ENCODE results near the gene RBBP5.

DNA sequence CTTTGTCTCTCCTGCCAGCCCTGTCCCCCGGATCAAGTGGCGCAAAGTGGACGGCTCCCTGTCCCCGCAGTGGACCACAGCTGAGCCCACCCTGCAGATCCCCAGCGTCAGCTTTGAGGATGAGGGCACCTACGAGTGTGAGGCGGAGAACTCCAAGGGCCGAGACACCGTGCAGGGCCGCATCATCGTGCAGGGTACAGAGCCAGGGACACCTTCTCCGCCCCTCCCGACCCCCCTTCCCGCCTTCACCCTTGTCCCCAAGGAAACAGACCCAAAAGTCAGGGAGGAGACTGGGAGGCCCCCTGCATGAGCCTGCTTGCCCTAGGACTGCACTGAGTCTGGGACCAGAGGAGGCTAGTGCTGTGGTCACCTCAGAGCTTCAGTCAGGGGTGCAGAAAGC is 60.6 kb downstream of the RBBP5 start:
- TF ChIP-seq POLR2A (IDR thresholded peaks at IDR 0.05) = no peak
- TF ChIP-seq, protein P1, sequence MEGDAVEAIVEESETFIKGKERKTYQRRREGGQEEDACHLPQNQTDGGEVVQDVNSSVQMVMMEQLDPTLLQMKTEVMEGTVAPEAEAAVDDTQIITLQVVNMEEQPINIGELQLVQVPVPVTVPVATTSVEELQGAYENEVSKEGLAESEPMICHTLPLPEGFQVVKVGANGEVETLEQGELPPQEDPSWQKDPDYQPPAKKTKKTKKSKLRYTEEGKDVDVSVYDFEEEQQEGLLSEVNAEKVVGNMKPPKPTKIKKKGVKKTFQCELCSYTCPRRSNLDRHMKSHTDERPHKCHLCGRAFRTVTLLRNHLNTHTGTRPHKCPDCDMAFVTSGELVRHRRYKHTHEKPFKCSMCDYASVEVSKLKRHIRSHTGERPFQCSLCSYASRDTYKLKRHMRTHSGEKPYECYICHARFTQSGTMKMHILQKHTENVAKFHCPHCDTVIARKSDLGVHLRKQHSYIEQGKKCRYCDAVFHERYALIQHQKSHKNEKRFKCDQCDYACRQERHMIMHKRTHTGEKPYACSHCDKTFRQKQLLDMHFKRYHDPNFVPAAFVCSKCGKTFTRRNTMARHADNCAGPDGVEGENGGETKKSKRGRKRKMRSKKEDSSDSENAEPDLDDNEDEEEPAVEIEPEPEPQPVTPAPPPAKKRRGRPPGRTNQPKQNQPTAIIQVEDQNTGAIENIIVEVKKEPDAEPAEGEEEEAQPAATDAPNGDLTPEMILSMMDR (IDR thresholded peaks at IDR 0.05) = no peak

All from uterus (tissue), 2 donors.